Measurements from ENCODE around the gene RHEB.

Gene RHEB

GRCh38 chr7:151451156-151451555 is 68.5 kb downstream of the RHEB start:
- TF ChIP-seq ZNF70 (CRISPR knock-in tag; IDR thresholded peaks at IDR 0.05) (no peak), ESRRG (CRISPR knock-in tag; IDR thresholded peaks at IDR 0.05) (no peak), CSDC2 (CRISPR knock-in tag; IDR thresholded peaks at IDR 0.05) (no peak), OSR1 (CRISPR knock-in tag; IDR thresholded peaks at IDR 0.05) (no peak), ZNF565 (CRISPR knock-in tag; conservative IDR thresholded peaks at IDR 0.05; ENCODE audit: low read depth) (no peak), ARNTL (CRISPR knock-in tag; IDR thresholded peaks at IDR 0.05; ENCODE audit: borderline replicate concordance, low read depth) (no peak), PATZ1 (CRISPR knock-in tag; IDR thresholded peaks at IDR 0.05; ENCODE audit: borderline replicate concordance) (no peak), ZNF8 (CRISPR knock-in tag; IDR thresholded peaks at IDR 0.05) (no peak), GLIS3 (CRISPR knock-in tag; IDR thresholded peaks at IDR 0.05) (no peak), ISL1 (CRISPR knock-in tag; IDR thresholded peaks at IDR 0.05) (no peak), ZFP30 (CRISPR knock-in tag; IDR thresholded peaks at IDR 0.05) (no peak), ZC3H10 (CRISPR knock-in tag; IDR thresholded peaks at IDR 0.05) (no peak), PPARA (CRISPR knock-in tag; IDR thresholded peaks at IDR 0.05; ENCODE audit: borderline replicate concordance) (no peak), CREB5 (CRISPR knock-in tag; IDR thresholded peaks at IDR 0.05; ENCODE audit: low read depth) (no peak), ZFP3 (CRISPR knock-in tag; IDR thresholded peaks at IDR 0.05) (no peak), RARB (CRISPR knock-in tag; IDR thresholded peaks at IDR 0.05) (no peak)
- TF ChIP-seq, protein P1, sequence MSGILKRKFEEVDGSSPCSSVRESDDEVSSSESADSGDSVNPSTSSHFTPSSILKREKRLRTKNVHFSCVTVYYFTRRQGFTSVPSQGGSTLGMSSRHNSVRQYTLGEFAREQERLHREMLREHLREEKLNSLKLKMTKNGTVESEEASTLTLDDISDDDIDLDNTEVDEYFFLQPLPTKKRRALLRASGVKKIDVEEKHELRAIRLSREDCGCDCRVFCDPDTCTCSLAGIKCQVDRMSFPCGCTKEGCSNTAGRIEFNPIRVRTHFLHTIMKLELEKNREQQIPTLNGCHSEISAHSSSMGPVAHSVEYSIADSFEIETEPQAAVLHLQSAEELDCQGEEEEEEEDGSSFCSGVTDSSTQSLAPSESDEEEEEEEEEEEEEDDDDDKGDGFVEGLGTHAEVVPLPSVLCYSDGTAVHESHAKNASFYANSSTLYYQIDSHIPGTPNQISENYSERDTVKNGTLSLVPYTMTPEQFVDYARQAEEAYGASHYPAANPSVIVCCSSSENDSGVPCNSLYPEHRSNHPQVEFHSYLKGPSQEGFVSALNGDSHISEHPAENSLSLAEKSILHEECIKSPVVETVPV (CRISPR knock-in tag; IDR thresholded peaks at IDR 0.05), result no peak
- TF ChIP-seq, protein P2, sequence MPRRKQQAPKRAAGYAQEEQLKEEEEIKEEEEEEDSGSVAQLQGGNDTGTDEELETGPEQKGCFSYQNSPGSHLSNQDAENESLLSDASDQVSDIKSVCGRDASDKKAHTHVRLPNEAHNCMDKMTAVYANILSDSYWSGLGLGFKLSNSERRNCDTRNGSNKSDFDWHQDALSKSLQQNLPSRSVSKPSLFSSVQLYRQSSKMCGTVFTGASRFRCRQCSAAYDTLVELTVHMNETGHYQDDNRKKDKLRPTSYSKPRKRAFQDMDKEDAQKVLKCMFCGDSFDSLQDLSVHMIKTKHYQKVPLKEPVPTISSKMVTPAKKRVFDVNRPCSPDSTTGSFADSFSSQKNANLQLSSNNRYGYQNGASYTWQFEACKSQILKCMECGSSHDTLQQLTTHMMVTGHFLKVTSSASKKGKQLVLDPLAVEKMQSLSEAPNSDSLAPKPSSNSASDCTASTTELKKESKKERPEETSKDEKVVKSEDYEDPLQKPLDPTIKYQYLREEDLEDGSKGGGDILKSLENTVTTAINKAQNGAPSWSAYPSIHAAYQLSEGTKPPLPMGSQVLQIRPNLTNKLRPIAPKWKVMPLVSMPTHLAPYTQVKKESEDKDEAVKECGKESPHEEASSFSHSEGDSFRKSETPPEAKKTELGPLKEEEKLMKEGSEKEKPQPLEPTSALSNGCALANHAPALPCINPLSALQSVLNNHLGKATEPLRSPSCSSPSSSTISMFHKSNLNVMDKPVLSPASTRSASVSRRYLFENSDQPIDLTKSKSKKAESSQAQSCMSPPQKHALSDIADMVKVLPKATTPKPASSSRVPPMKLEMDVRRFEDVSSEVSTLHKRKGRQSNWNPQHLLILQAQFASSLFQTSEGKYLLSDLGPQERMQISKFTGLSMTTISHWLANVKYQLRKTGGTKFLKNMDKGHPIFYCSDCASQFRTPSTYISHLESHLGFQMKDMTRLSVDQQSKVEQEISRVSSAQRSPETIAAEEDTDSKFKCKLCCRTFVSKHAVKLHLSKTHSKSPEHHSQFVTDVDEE (CRISPR knock-in tag; IDR thresholded peaks at IDR 0.05), result no peak
- TF ChIP-seq, protein P3, sequence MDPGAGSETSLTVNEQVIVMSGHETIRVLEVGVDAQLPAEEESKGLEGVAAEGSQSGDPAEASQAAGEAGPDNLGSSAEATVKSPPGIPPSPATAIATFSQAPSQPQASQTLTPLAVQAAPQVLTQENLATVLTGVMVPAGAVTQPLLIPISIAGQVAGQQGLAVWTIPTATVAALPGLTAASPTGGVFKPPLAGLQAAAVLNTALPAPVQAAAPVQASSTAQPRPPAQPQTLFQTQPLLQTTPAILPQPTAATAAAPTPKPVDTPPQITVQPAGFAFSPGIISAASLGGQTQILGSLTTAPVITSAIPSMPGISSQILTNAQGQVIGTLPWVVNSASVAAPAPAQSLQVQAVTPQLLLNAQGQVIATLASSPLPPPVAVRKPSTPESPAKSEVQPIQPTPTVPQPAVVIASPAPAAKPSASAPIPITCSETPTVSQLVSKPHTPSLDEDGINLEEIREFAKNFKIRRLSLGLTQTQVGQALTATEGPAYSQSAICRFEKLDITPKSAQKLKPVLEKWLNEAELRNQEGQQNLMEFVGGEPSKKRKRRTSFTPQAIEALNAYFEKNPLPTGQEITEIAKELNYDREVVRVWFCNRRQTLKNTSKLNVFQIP (CRISPR knock-in tag; IDR thresholded peaks at IDR 0.05; ENCODE audit: borderline replicate concordance, low read depth), result no peak
- no peak for ATAC-seq

GRCh38 chr7:151449990-151450389 is 69.7 kb downstream of the RHEB start:
- ATAC-seq, result no peak
- TF ChIP-seq ZNF8 (CRISPR knock-in tag; IDR thresholded peaks at IDR 0.05) (no peak), ISL1 (CRISPR knock-in tag; IDR thresholded peaks at IDR 0.05) (no peak), ZNF70 (CRISPR knock-in tag; IDR thresholded peaks at IDR 0.05) (no peak), TOX (CRISPR knock-in tag; IDR thresholded peaks at IDR 0.05; ENCODE audit: borderline replicate concordance) (no peak), GLIS3 (CRISPR knock-in tag; IDR thresholded peaks at IDR 0.05) (no peak), TCF4 (CRISPR knock-in tag; IDR thresholded peaks at IDR 0.05; ENCODE audit: borderline replicate concordance) (no peak), RARB (CRISPR knock-in tag; IDR thresholded peaks at IDR 0.05) (no peak), ZFP30 (CRISPR knock-in tag; IDR thresholded peaks at IDR 0.05) (no peak), CSDC2 (CRISPR knock-in tag; IDR thresholded peaks at IDR 0.05) (no peak), BACH2 (CRISPR knock-in tag; IDR thresholded peaks at IDR 0.05; ENCODE audit: borderline replicate concordance) (no peak)
- TF ChIP-seq, protein P3 (CRISPR knock-in tag; IDR thresholded peaks at IDR 0.05; ENCODE audit: borderline replicate concordance, low read depth), result no peak
